Neural progenitor cell (in vitro differentiated cells): ENCODE data around the gene NKAIN2.

ENCODE experiments used
- EZH2phosphoT487 ChIP-seq: fragments of 200-600 bp; sonication (generic); IDR thresholded peaks from 2 replicates; pipeline ENCODE4 v1.6.1; 2017; ENCODE audit warnings: antibody characterized with exemption
- TF ChIP-seq, protein P1 (sequence below): fragments of 200-600 bp; sonication (generic); IDR thresholded peaks from 2 replicates; pipeline ENCODE4 v1.5.1; 2017; ENCODE audit warnings: antibody characterized with exemption, mild to moderate bottlenecking

DNA sequence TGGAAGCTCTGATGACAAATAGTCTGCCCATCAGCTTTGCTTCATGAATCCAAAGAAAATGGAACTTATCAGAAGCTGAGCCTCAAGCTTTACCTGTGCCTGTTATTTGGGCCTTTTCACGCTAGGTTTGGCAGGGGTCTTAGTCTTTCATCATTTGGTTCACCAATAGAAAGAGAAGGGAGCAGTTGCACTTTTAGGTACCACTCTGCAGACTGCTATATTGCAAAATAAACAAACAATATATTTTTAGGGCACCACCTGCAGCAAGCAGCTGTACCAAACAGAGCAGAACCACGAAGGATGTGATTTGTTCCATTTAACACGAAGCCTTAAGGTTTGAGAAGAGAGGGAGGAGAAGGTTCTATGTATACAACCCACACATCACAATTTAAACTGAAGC, 867.1 kb downstream of the NKAIN2 start:
- TF ChIP-seq EZH2phosphoT487: no peak
- TF ChIP-seq, protein P1, sequence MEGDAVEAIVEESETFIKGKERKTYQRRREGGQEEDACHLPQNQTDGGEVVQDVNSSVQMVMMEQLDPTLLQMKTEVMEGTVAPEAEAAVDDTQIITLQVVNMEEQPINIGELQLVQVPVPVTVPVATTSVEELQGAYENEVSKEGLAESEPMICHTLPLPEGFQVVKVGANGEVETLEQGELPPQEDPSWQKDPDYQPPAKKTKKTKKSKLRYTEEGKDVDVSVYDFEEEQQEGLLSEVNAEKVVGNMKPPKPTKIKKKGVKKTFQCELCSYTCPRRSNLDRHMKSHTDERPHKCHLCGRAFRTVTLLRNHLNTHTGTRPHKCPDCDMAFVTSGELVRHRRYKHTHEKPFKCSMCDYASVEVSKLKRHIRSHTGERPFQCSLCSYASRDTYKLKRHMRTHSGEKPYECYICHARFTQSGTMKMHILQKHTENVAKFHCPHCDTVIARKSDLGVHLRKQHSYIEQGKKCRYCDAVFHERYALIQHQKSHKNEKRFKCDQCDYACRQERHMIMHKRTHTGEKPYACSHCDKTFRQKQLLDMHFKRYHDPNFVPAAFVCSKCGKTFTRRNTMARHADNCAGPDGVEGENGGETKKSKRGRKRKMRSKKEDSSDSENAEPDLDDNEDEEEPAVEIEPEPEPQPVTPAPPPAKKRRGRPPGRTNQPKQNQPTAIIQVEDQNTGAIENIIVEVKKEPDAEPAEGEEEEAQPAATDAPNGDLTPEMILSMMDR: no peak
